Type B pancreatic cell (in vitro differentiated cells): Measurements from ENCODE around the gene DSCAML1. TPM values are rescaled to one million over a fixed set of nuclear protein-coding genes. Genes with fewer than 3 reads are reported as not detected.

Experiments used
- DNase-seq: peaks from one replicate; pipeline ENCODE4 v3.0.0; 2021; ENCODE audit warnings: mixed read lengths; ENCODE audit not compliant: unreplicated experiment; ENCODE audit errors: extremely low spot score
- H3K27ac Mint-ChIP-seq: 2 replicates; pipeline ENCODE4 v1.8.0; 2021; ENCODE audit warnings: mild to moderate bottlenecking, mixed read lengths
- H3K27me3 Mint-ChIP-seq: 2 replicates; pipeline ENCODE4 v1.8.0; 2021; ENCODE audit warnings: mixed read lengths
- H3K36me3 Mint-ChIP-seq: 2 replicates; pipeline ENCODE4 v1.8.0; 2021; ENCODE audit warnings: mixed read lengths
- H3K4me1 Mint-ChIP-seq: one replicate; pipeline ENCODE4 v1.8.0; 2021; ENCODE audit warnings: mixed read lengths; ENCODE audit not compliant: unreplicated experiment
- H3K4me3 Mint-ChIP-seq: 2 replicates; pipeline ENCODE4 v1.8.0; 2021; ENCODE audit warnings: mild to moderate bottlenecking, mixed read lengths
- H3K9me3 Mint-ChIP-seq: 2 replicates; pipeline ENCODE4 v1.8.0; 2021; ENCODE audit warnings: mixed read lengths
- total RNA-seq: library from RNA; stranded (reverse); gene quantifications from 2 replicates; pipeline ENCODE4 v1.2.1, GENCODE V29; 2021; ENCODE audit warnings: low replicate concordance
- TF ChIP-seq, protein P1 (sequence below): fragments of 200-600 bp; sonication (generic); conservative IDR thresholded peaks from 2 replicates; pipeline ENCODE4 v1.5.0; 2021; ENCODE audit warnings: antibody characterized with exemption, mild to moderate bottlenecking

Gene DSCAML1
- total RNA-seq, 1 donor from 2014 or later, result 5.8 TPM

DNA sequence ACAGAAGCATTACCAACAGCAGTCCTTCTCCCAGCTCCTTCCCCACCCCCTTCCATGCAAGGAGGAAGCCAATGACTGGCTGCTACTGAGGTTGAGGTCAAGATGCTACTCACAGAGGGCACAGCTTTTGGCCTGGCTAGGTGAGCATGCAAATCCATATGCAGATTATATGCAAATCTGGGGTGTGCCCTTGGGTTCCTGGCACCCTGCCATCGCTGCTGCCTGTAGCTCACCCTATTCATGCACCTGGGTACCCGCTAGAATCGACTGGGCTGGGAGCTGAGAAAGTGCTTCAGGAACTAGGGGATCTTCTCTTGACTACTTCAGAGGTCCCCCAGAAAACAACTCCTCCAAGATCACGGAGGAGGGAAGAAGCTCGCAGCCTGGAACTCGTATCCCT, 4.0 kb downstream of the DSCAML1 start:
- H3K27ac Mint-ChIP-seq, result no peak overlapping the region
- no peak overlapping the region for H3K4me3 Mint-ChIP-seq
- peaks cover 81% of the 10 kb centered on the region for H3K27me3 Mint-ChIP-seq
- TF ChIP-seq, protein P1, sequence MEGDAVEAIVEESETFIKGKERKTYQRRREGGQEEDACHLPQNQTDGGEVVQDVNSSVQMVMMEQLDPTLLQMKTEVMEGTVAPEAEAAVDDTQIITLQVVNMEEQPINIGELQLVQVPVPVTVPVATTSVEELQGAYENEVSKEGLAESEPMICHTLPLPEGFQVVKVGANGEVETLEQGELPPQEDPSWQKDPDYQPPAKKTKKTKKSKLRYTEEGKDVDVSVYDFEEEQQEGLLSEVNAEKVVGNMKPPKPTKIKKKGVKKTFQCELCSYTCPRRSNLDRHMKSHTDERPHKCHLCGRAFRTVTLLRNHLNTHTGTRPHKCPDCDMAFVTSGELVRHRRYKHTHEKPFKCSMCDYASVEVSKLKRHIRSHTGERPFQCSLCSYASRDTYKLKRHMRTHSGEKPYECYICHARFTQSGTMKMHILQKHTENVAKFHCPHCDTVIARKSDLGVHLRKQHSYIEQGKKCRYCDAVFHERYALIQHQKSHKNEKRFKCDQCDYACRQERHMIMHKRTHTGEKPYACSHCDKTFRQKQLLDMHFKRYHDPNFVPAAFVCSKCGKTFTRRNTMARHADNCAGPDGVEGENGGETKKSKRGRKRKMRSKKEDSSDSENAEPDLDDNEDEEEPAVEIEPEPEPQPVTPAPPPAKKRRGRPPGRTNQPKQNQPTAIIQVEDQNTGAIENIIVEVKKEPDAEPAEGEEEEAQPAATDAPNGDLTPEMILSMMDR, result no peak
- peaks cover 5% of the 10 kb centered on the region for H3K4me1 Mint-ChIP-seq
- DNase-seq, result no peak
- H3K36me3 Mint-ChIP-seq, result no peaks in the 10 kb centered on the region
- no peaks in the 10 kb centered on the region for H3K9me3 Mint-ChIP-seq

DNA sequence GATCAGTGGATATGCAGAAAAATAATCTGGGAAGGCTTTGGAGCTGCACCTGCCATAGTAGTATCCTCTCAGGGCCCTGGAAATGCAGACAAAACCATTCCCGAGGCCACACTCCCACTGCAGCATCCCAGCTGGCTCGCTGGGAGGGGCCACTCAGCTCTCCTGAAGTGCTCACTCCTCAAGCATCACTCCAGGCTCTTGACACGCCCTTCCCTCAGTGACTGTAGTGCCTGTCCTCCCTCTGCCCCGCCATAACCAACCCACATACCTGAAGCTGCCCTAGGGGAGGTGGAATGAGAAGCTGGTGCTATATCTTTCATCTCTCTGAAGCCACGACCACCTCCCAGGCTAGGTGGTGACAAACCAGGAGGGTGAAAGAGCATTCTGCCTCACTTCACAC, 4.8 kb downstream of the DSCAML1 start:
- peaks cover 80% of the 10 kb centered on the region for H3K27me3 Mint-ChIP-seq

DNA sequence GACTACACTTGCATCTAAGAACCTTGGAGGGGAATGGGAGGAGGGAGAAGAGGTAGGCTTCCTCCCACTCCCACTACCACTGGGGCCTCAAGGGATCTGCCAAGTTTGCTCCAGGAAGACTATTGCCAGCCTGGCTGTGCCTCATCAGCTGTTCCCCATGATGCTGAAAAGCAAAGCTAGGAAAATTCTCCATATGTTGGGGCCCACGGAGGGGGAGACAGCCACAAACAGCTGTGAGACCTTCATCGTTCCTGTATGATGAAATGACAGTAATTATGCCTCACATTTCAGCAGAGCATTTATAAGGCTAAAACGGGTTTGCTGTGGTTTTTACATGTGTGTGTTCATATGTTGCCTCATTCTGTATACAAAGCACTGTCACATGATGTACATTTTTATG, 6.7 kb downstream of the DSCAML1 start:
- Mint-ChIP-seq H3K36me3 (no peaks in the 10 kb centered on the region), H3K9me3 (no peaks in the 10 kb centered on the region), H3K27me3 (peaks cover 81% of the 10 kb centered on the region), H3K4me3 (no peak overlapping the region), H3K27ac (no peak overlapping the region), H3K4me1 (peaks cover 12% of the 10 kb centered on the region)
- DNase-seq, result no peak
- TF ChIP-seq, protein P1, result no peak

More for the DNA sequence above, 4.8 kb downstream of the DSCAML1 start:
- Mint-ChIP-seq H3K9me3 (no peaks in the 10 kb centered on the region), H3K4me3 (no peak overlapping the region), H3K36me3 (no peaks in the 10 kb centered on the region), H3K27ac (no peak overlapping the region), H3K4me1 (no peaks in the 10 kb centered on the region)
- TF ChIP-seq, protein P1, result no peak
- no peak for DNase-seq

DNA sequence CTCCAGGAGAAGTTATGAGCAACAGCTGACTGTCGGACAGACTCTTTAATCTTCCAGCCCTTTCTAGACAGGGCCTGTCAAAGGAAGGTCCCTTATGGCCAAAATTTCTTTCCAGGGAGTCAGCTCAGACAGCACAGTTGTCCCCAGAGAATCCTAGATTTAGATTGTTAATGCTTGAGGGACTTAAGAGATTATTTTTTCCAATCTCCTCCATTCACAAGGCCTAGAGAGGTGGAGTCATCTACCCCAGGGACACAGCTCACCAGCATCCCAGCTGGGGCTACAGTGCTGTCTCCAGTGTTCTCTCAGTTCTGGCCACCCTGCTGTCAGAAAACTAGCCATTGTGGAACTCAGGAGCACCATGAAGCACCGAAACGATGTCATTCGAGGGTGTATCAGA, 7.8 kb downstream of the DSCAML1 start:
- Mint-ChIP-seq H3K27me3 (peaks cover 77% of the 10 kb centered on the region), H3K27ac (no peak overlapping the region), H3K4me1 (peaks cover 12% of the 10 kb centered on the region), H3K36me3 (no peaks in the 10 kb centered on the region), H3K9me3 (no peaks in the 10 kb centered on the region), H3K4me3 (no peak overlapping the region)
- TF ChIP-seq, protein P1, result no peak
- DNase-seq, result no peak

DNA sequence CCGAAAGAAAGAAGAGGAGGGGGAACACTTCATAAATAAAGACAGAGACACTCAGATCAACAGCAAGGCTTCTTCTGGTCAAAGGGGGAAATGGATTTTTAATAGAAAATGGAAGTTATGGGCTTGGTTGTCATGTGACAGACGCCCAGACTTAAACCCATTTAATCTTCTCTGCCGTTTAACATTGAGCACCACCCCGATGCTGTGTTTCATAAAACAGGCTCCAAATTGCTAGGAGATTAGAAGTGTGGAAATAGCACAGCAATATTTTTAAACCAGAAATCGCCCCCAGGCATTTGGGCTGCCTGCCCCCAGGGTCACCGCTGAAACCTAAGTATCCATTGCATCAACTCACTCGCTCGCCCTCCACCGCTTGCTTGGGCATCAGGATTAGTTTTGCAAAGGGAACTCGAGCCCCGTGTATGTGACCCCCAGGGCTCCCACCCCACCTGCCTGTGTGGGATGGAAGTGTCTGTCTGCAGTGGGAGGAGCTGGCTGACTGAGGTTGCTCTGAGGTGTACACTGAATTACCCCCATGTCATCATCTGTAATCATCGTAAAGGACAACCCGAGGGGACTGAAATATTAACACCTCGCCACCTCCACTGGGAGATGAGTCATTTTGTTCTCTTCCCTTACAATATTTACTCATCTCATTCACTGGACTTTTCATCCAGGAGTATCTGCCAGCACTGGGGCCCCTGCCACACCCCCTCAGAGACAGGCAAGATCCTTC, 10.7 kb downstream of the DSCAML1 start:
- peaks cover 18% of the 10 kb centered on the region for H3K4me1 Mint-ChIP-seq
- H3K27me3 Mint-ChIP-seq, result peaks cover 73% of the 10 kb centered on the region
- peak overlapping the region; percentile 28 for H3K4me3 Mint-ChIP-seq
- no peaks in the 10 kb centered on the region for H3K9me3 Mint-ChIP-seq
- no peaks in the 10 kb centered on the region for H3K36me3 Mint-ChIP-seq
- DNase-seq, result no peak
- TF ChIP-seq, protein P1, result no peak
- H3K27ac Mint-ChIP-seq, result no peak overlapping the region
